NCI-H460 (cell line): Measurements from ENCODE around the gene PPP1CA. TPM values are rescaled to one million over a fixed set of nuclear protein-coding genes. Genes with fewer than 3 reads are reported as not detected.

Experiments
- DNase-seq: peaks from one replicate; pipeline ENCODE4 v3.0.0-alpha.2; 2016; ENCODE audit warnings: low read depth; ENCODE audit errors: extremely low read depth
- total RNA-seq: library from RNA; depleted of rRNA; stranded (reverse); fragments of >200 nt; shearing (Covaris generic); gene quantifications from 2 replicates; pipeline ENCODE4 v1.2.3, GENCODE V29; 2014

PPP1CA gene
- total RNA-seq, 1 experiment from 2014 or later = 137 TPM

DNA sequence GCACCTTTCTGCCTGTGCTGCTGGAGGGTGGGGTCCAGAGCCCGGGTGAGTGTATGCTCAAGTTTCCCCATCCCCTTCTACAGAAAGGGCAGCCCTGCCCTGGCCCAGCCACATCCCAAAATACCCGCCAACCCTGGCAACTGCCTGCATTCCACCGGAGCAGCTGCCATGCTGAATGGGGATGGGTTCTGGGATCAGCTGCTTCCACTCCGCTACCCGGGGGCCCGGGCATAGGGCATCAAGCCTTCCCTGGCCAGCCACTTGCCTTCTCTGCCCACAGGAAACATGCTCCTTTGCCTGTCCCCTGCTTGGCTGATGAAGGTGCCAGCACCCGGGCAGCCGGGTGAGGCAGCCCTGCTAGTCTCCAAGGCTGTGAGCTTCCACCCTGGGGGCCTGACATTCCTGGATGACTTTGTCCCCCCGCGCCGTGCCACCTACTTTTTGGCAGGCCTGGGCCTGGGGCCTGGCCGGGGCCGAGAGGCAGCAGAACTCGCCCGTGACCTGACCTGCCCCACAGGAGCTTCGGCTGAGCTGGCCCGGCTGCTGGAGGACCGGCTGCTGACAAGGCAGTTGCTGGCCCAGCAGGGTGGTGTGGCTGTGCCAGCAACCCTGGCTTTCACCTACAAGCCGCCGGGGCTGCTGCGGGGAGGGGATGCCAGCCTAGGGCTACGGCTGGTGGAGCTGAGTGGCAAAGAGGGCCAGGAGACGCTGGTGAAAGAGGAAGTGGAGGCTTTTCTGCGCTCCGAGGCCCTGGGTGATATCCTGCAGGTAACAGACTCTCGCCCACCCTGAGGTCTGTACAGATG, 17.0 kb upstream of the PPP1CA start:
- no peak for DNase-seq

DNA sequence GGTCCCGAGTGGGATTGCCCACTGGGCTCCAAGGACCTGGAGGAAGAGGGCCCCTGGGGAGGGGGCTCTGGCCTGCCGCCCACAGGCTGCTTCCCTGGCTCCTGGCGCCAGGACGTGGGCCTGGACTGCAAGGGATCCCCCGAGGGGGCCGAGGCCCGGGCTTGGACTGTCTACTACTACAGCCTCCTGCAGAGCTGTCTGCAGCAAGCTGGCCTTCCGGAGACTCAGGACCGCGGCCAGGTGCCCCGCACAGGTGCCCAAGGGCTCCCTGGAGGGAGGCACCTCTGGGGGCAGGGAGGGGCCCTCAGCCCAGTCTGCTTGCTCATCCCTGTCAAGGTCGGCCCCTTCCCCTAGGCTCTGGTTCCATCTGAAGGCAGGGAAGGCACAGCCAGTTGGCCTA, 15.8 kb upstream of the PPP1CA start:
- no peak for DNase-seq

DNA sequence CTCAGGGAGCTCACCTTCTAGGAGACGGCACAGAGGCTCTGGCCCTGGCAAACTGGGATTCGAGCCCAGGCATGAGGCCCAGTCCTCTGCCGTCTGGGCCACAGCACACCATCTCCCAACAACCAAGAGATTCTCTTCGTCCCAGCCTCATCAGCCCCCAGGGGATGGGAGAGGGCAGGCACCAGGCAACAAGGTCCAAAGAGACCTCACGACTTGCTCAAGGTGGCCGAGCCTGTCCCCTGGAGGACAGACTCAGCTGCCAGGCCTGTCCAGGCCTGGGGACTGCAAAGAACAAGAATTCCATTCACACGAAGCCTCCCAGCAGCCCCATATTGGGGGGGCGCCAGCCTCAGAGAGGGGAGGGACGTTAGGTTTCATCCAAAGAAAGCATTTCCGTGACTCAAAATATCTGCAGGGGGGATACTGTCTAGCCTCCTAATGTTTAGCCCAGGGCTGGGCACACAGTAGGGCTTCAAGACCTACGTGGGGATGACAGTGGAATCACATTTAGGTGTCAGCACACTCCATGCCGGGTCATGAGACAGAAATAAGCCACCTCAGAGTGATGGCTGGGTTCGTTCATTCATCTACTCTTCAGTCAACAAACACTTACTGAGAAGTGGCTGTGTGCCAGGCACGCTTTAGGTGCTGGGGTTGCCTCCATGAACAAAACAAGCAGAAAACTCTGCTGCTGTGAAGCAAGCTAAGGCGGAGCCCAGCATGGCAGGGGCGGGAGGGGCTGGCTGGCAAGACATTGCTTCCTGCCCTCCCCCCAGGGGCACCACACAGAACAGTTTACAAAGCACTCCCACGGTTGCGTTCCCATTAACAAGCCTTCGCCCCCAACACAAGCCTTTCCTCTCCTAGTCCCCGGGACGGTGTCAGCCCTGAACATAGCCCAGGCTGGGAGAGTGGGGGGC, 15.0 kb upstream of the PPP1CA start:
- no peak for DNase-seq

DNA sequence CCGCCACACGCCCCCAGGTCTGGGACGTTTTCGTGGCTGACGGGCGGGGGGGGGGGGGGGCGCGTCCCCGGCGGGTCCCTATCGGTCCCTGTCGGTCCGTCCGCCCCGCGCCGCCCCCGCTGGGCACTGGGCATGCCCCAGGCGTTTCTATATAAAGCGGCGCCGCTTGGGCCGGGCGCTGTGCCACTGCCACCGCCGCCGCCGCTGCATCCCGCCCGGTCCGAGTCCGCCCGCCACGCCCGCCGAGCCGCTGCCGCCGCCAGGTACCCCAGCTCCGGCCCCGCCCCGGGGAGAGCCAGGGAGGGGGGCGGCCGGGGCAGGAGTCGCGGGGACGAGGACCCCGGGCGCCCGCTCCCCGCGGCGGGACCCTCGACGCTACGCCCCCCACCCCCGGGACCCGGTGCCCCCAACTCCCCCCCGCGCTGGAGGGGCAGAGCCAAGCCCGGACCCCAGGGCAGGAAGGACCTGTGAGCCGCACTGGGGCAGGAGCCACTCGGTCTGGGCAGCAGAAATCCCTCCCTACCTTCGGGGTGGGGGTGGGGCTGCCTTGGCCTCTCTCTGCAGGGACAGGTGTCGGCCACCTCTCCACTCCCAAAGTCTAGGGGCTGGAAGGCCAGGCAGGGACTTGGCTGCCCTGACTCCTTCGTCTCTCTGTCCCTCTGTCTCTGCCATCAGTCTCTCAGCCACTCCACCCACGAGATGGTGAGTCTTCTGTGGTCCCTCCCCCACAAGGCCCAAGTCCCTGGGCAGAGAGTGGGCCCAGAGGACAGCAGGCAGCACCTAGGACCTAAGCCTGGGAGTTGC, 14.0 kb upstream of the PPP1CA start, which contains the start of gene CARNS1:
TSS of gene CARNS1 (plus strand) at position 178 of the 804 bp plus-strand sequence. CDS start at position 700, 522 bp downstream.
- DNase-seq = no peak

DNA sequence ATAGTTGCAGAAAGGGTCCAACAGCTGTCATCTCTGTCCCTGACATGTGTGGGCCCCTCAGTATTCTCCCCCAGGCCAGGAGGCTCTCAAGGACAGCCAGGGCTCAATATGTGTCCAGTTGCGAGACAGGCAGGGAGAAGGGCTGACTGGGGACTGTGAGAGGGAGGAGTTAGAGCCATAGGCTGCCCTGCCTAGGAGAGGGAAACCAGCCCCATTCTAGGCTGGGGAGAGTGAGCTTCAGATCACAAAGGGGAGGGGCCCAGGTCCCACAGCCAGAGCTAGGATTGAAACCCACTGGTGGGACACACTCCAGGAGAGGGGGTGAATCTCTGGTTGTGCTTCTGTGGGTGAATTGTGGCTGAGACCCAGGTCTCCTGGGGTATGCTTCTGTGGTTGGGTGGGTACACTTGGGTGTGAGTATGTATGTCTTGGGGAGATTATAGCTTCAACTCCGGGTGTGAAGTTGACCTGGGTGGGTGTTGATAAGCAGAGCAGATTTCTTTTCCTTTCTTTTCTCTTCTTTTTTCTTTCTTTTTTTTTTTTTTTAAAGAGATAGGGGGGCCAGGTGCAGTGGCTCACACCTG, 11.7 kb upstream of the PPP1CA start:
- no peak for DNase-seq

DNA sequence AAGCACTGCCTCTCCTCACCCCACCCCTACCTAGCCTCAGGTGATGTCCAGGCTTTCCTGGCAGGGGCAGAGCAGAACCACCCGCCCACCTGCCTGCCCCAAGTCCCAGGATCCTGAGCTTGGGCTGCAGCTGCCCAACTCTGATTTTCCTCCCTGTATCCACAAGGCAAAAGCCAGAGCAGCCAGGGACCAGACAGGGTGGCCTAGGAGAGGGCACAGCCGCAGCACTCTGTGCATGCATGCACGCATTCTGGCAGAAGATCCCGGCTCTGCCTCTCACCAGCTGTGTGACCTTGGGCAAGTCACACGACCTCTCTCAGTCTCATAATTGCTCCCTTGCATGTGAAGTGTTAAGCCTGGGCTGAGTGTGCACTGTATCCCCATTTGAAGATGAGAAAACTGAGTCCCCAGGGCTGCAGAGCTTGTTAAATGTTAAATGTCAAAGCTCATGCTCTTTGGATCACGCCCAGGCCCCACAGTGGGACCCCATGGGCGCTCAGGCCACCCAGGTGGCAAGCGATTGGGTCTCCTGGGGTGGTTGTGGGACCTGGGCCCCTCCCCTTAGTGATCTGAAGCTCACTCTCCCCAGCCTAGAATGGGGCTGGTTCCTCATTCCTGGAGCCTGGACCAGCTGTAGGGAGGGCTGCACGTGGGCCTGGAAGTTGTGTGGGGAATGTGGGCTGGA, 11.0 kb upstream of the PPP1CA start:
- no peak for DNase-seq

DNA sequence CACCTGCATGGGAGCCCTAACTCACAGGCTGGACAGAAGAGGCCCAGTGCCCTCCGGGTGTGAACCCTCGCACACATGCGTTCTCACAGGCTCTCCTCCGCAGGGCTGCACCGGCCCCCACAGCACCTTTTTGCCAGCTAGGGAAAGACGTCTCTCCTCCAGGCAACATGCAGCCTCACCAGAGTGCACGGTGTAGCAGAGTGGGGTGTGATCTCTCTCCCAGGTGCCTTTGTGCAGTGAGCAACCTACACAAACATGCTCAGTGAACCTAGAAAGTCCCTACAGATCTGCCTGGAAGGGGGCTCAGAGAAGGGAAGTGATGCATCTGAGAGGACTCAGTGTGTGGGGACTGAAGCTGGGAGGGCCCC, 10.1 kb upstream of the PPP1CA start:
- DNase-seq = no peak

DNA sequence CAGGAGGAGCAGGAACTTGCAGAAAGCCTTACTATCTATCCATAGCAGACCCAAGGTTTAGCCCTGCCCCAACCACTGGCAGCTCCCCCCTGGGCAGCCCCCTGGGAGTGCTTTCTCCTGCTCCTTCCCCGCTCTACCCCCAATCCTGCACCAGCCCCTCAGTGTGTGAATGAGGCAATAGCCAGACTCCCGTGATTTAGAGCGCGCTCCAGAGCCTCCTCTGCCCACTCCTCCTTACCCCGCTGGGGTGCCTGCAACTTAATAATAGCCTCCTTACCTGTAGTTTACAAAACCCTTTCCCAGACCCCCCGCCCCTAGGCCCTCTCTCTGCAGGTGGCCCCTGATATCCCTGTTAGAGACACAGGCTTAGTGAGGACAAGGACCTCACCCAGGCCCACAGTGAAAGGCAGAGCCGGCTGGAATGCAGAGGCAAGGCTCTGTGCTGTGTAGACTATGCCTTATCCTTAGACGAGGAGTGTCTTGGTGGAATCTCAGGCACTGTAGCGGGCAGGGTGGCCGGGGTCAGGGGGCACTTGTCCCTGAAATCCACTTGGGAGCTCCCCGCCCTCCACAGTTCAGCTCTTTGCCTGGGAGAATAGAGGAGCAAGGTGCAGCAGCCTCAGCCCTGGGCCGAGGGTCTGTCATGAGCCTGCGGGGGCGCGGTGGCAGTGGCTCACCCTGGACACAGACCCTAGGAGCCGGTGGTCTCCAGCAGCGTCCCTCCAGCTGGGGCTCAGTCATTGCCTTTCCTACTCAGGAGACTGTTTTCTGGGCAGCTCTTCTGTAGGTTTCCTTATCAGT, 9.5 kb upstream of the PPP1CA start:
- DNase-seq = no peak

DNA sequence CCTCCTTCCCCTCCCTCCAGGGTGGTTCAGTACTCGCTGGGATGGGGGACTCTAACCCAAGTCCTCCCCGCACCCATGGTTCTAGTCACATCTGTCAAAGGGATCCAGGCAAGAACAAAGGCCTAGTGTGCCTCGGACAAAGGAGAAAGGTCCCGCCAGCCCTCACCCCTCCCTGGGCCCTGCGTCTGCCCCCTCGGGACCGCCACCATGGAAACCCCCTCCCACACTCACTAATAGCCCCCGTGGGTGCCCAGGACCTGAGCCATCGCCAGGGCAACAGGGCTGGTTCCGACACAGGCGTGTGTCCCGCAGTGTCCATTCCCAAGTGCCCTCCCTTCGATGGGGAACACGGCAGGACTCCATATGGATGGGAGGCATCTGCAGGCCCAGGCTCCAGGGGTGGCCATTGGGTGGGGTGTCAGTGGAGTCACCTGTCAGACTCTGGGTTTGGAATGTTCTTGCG, 8.7 kb upstream of the PPP1CA start:
- DNase-seq = no peak

DNA sequence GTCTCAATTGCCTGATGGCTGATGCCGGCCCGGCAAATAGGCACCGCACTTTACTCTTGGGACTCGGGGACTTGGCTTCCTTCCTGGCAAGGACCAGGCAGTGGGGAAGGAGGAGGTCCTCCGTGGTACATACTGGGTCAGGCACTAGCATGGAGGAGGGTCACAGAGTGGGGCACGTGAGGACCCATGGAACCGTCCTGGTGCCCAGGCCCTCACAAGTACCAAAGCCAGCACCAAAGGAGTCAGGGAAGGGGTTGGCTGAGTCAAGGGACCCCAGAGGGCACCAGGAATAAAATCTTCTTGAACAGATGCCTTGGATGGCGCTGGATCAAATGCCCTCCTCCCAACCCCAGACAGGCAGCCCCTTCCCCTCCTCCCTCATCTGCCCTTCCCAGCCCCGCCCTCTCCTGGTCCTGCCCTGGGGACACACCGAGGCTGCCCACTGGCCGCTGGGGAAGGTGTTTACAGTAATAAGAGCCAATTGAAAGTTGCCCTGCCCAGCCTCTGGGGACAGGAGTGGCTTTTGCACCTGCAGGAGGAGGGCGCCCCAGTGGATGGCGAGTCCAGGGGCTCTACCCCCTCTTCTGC, 8.2 kb upstream of the PPP1CA start:
- DNase-seq = no peak

DNA sequence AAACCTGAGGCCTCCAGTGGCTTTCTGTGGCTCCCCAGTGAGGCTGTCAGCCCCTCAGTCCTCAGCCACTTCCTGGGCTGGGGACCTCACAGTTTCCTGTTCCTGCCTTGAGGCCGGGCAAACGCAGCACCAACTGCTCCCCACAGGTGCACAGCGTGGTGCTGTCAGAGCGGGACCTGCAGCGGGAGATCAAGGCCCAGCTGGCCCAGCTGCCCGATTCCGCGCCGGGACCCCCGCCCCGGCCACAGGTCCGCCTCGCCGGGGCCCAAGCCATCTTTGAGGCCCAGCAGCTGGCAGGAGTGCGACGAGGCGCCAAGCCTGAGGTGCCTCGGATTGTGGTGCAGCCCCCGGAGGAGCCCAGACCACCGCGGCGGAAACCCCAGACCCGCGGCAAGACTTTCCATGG, 7.6 kb upstream of the PPP1CA start:
- no peak for DNase-seq

DNA sequence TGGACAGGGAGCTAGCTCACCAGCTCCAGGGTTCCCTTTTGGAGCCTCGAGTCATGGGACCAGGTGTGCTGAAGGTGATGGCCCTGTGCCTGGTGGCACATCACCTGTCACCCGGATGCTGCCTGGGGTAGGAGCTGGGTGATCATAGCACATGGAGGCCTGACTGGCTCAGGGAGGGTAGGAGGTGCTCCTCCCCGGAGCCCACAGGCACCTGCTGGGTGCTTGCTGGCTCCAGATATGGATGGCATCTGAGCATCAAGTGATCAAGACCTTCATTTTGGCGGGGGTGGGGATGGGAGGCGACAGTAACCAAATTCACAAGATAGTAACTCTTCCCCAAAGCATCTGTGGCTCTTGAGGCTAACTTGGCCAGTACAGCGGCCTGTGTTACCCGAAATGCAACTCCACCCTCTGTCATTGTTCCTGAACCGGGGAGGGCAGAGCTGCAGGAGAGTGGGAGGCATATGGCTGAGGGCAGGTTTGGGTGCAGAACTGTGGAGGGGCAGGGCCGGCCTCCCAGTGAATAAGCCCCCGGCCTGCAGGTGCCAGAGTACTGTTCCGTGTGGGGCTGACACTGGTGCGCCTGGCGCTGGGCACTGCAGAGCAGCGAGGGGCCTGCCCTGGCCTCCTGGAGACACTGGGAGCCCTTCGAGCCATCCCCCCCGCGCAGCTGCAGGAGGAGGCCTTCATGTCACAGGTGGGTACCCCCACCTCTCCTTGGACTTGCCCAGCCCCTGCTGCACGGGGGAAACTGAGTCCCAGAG, 7.0 kb upstream of the PPP1CA start:
- DNase-seq = no peak

DNA sequence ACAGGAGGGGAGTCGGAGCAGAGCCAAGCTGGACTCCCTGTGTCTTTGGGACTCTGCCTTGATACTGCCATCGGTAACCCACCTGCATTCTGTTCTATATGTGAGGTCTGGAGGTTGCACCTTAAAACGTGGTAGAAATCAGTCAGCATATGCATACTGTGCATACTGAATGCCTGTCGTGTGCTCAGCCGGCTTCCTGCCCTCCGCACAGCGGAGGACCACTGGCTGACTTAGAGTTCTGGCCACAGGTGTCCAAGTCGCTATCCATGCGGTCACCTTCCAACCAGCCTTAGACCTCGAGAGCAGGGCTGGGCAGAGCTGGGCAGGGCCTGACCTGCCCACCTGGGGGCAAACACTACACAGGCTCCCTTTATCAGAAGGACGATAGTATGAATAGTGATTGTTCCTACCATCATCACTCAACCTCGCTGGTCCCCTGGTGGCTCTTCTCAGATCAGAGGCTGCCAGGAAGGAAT, 6.1 kb upstream of the PPP1CA start:
- no peak for DNase-seq

DNA sequence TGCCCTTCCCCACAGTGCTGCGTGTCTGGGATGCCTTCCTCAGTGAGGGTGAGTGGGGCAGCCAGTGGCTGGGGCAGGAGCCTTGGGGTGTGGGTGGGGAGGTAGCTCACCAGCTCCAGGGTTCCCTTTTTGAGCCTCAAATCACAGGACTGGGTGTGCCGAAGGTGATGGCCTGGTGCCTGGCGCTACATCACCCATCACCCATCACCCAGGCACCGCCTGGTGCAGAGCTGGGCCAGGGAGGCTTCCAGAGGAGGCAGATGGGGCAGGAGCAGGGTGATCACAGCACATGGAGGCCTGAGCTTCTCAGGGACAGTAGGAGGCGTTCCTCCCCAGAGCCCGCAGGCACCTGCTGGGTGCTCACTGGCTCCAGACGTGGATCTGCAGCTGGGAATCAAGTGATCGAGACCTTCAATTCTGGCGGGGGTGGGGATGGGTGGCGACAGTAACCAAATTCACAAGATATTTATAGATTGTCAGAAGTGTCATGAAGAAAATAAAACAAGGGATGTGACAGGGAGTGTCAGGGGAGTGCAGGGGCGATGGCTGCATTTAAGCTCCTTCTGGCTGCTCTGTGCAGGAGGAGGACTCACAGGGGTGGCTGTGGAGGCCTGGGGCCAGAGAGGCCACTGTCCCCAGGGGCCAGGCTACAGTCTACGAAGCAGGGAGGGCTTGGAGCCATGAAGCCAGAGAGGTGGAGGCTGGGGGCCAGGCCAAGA, 5.5 kb upstream of the PPP1CA start:
- DNase-seq = no peak

DNA sequence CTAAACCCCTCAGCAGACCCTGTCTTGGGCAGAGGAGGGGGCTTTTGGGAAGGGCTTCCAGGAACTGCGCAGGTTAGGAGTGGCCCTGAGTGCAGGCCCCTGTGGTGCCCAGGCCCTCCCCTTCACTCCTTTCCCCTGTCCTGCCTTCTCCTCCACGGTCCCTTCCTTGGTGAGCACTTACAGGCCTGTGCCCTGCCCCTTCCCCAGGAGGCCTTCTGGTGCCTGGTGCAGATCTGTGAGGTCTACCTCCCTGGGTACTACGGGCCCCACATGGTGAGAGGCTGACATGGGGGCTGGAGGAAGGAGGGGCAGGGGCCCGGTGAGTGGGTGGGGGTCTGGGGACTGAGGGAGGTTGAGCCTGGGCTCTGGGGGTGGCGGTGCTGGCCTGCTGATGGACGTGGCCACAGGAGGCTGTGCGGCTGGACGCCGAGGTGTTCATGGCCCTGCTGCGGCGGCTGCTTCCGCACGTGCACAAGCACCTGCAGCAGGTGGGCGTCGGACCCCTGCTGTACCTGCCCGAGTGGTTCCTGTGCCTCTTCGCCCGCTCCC, 4.8 kb upstream of the PPP1CA start:
- no peak for DNase-seq

DNA sequence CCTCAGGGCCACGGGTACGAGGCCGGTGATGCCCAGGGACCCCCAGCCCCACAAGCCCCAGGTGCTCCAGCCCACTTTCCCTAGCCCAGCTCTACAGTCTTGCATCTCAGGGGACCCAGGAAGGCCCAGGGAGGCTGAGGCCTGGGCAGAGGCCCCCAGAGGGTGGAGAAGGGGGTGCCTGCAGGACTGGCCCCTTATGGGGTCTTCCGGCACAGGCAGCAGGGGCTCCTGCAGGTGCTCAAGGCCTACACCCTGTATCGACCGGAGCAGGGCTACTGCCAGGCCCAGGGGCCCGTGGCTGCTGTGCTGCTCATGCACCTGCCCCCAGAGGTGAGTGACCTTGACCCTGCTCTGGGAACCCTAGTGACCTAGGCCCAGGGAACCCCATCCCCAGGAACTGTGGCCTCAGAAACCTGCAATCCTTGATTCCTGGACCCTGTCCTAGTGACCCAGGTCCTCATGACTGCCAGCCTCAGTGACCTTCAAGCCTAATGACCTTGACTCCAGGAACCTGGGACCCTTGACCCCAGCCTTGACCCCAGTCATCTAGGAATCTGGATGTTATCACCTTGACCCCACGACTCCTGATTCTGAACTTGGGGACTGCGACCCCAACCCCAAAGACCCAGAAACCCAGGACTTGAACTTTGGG, 4.2 kb upstream of the PPP1CA start:
- DNase-seq = no peak
